Naive thymus-derived CD4-positive, alpha-beta T cell (primary cell): Measurements from ENCODE around the gene RAPGEF6. TPM values are rescaled to one million over a fixed set of nuclear protein-coding genes. Genes with fewer than 3 reads are reported as not detected.

Experiments used
- ATAC-seq: fragments of 150-1000 bp; cut with Tn5 transposase; 2 replicates; pipeline ENCODE4 v1.10.0; 2021; ENCODE audit warnings: mild to moderate bottlenecking, moderate library complexity
- CTCF ChIA-PET: fragments of 350-600 bp; sonication (Branson Sonifier 250); formaldehyde crosslinking; loops from one replicate; lab custom pipeline; 2021; ENCODE audit warnings: antibody characterized with exemption; lab: Charles Lee
- POLR2A ChIA-PET: fragments of 350-600 bp; sonication (Branson Sonifier 250); formaldehyde crosslinking; loops from one replicate; lab custom pipeline; 2021; ENCODE audit warnings: antibody characterized with exemption, inconsistent platforms; lab: Charles Lee
- DNase-seq, 9 donors: peaks; one replicate each; pipeline versions ENCODE4 v3.0.0 to v3.0.0-alpha.2; 2020 to 2022; ENCODE audit warnings: mixed read lengths in 1 of 9
- H3K27ac ChIP-seq: one replicate; pipeline ENCODE4 v1.7.0; 2013; ENCODE audit warnings: mild to moderate bottlenecking, low read depth, low read length, moderate library complexity
- H3K27me3 ChIP-seq, 2 donors: one replicate each; pipeline ENCODE4 v1.7.0; 2013; ENCODE audit warnings: low read length in 2 of 2, mild to moderate bottlenecking in 2 of 2, moderate library complexity in 2 of 2; ENCODE audit not compliant: control insufficient read depth in 2 of 2, insufficient read depth in 2 of 2
- H3K36me3 ChIP-seq, 3 experiments: 1 replicate in 2 of 3; 2 replicates in 1 of 3; pipeline ENCODE4 v1.7.0; 2013; ENCODE audit warnings: low read length in 3 of 3, mild to moderate bottlenecking in 3 of 3, moderate library complexity in 1 of 3; ENCODE audit not compliant: insufficient read depth in 3 of 3, control insufficient read depth in 2 of 3
- H3K4me1 ChIP-seq, 2 donors: one replicate each; pipeline ENCODE4 v1.7.0; 2013; ENCODE audit warnings: low read length in 2 of 2, mild to moderate bottlenecking in 2 of 2, moderate library complexity in 1 of 2; ENCODE audit not compliant: control insufficient read depth in 2 of 2, insufficient read depth in 2 of 2
- H3K4me3 ChIP-seq: 2 replicates; pipeline ENCODE4 v1.7.0; 2013; ENCODE audit warnings: mild to moderate bottlenecking, low read length
- H3K9me3 ChIP-seq, 3 experiments: 1 replicate in 2 of 3; 2 replicates in 1 of 3; pipeline ENCODE4 v1.7.0; 2013; ENCODE audit warnings: low read length in 3 of 3; ENCODE audit not compliant: control insufficient read depth in 2 of 3
- H3K27ac Mint-ChIP-seq, 9 donors: one replicate each; pipeline ENCODE4 v1.8.0; 2020 to 2022; ENCODE audit warnings: mixed read lengths in 9 of 9, mild to moderate bottlenecking in 8 of 9, moderate library complexity in 5 of 9, inconsistent platforms in 2 of 9
- H3K27me3 Mint-ChIP-seq, 5 donors: one replicate each; pipeline ENCODE4 v1.8.0; 2021 to 2022; ENCODE audit warnings: mixed read lengths in 5 of 5, mild to moderate bottlenecking in 1 of 5
- H3K36me3 Mint-ChIP-seq, 5 donors: one replicate each; pipeline ENCODE4 v1.8.0; 2020 to 2022; ENCODE audit warnings: mixed read lengths in 5 of 5, mild to moderate bottlenecking in 3 of 5, inconsistent platforms in 1 of 5
- H3K4me1 Mint-ChIP-seq, 7 donors: one replicate each; pipeline ENCODE4 v1.8.0; 2020 to 2022; ENCODE audit warnings: mixed read lengths in 7 of 7, mild to moderate bottlenecking in 3 of 7, inconsistent platforms in 1 of 7
- H3K4me3 Mint-ChIP-seq, 10 donors: one replicate each; pipeline ENCODE4 v1.8.0; 2020 to 2022; ENCODE audit warnings: mild to moderate bottlenecking in 10 of 10, mixed read lengths in 10 of 10, moderate library complexity in 6 of 10, inconsistent platforms in 2 of 10
- H3K9me3 Mint-ChIP-seq, 11 donors: one replicate each; pipeline ENCODE4 v1.8.0; 2020 to 2022; ENCODE audit warnings: mixed read lengths in 11 of 11, mild to moderate bottlenecking in 4 of 11, inconsistent platforms in 1 of 11, moderate library complexity in 1 of 11
- intact Hi-C, 2 donors: fragments of 100-400 bp; cut with micrococcal nuclease; formaldehyde crosslinking; loops; one replicate each; pipeline ENCODE4 v1.15.1; 2023
- polyA plus RNA-seq, 2 donors: library from polyadenylated mRNA; unstranded; fragments of 300-500 nt; fragmentation: Illumina TruSeq; gene quantifications; one replicate each; pipeline ENCODE4 v1.2.3, GENCODE V29; 2021
- total RNA-seq, 6 experiments: library from RNA in 5 of 6; stranded (reverse) in 5 of 6; gene quantifications; 1 replicate in 5 of 6; 2 replicates in 1 of 6; pipeline ENCODE4 v1.2.3 and lab custom pipeline; 2021 to 2026

RAPGEF6 gene
- total and polyA plus RNA-seq, 7 experiments from 2014 or later = 36.7 to 186 (median 90.8) TPM

GRCh38 chr5:131523500-131524185 lies 111.4 kb downstream of the RAPGEF6 start:
- Mint-ChIP-seq H3K27ac (peak overlapping the region in 8 of 9 donors; percentile 28 to 90 (median 71)), H3K27me3 (no peaks in the 10 kb centered on the region), H3K4me1 (peaks cover 40 to 89% (median 79%) of the 10 kb centered on the region in 7 donors), H3K4me3 (peak overlapping the region in 8 of 10 donors; percentile 7 to 61 (median 30)), H3K9me3 (peaks cover 0 to 2% (median 0%) of the 10 kb centered on the region in 11 donors), H3K36me3 (peaks cover 0 to 37% (median 28%) of the 10 kb centered on the region in 5 donors)
- Histone ChIP-seq H3K27ac (no peak overlapping the region), H3K4me3 (no peak overlapping the region), H3K27me3 (no peaks in the 10 kb centered on the region), H3K4me1 (peaks cover 9 to 42% of the 10 kb centered on the region in 2 donors), H3K9me3 (no peaks in the 10 kb centered on the region), H3K36me3 (peaks cover 0 to 19% (median 0%) of the 10 kb centered on the region in 3 experiments)
- no peak for DNase-seq
- ATAC-seq = no peak
- ChIA-PET POLR2A (interaction anchor here (0.9 to 1.8 kb wide), 5 partner anchors 9 to 23 kb away, joined by 3 to 4 read pairs (median 3); no protein-coding TSS in a partner anchor), CTCF (interaction anchor here (0.5 to 1.5 kb wide), 6 partner anchors 9 to 83 kb away, joined by 3 to 4 read pairs (median 4); no protein-coding TSS in a partner anchor)
- intact Hi-C loops = loop anchor here in 1 of 2 donors (1.0 kb wide), 1 partner anchor 10 kb away; no protein-coding TSS in a partner anchor

GRCh38 chr5:131521252-131521651 lies 113.8 kb downstream of the RAPGEF6 start:
- no peaks in the 10 kb centered on the region for H3K27me3 Mint-ChIP-seq
- no peaks in the 10 kb centered on the region for H3K9me3 ChIP-seq
- peaks cover 34 to 92% (median 82%) of the 10 kb centered on the region in 7 donors for H3K4me1 Mint-ChIP-seq
- H3K4me1 ChIP-seq = peaks cover 7 to 31% of the 10 kb centered on the region in 2 donors
- ATAC-seq = no peak
- H3K4me3 Mint-ChIP-seq = peak overlapping the region in 1 of 10 donors; percentile 61
- intact Hi-C loops = no loop called here
- H3K36me3 ChIP-seq = peaks cover 0 to 19% (median 0%) of the 10 kb centered on the region in 3 experiments
- CTCF ChIA-PET = no interaction called here
- peaks cover 0 to 34% (median 25%) of the 10 kb centered on the region in 5 donors for H3K36me3 Mint-ChIP-seq
- DNase-seq = no peak
- H3K4me3 ChIP-seq = no peak overlapping the region
- peak overlapping the region in 4 of 9 donors; percentile 2 to 87 (median 36) for H3K27ac Mint-ChIP-seq
- no peaks in the 10 kb centered on the region for H3K27me3 ChIP-seq
- H3K27ac ChIP-seq = no peak overlapping the region
- peaks cover 0 to 2% (median 0%) of the 10 kb centered on the region in 11 donors for H3K9me3 Mint-ChIP-seq
- POLR2A ChIA-PET = interaction anchor here (0.6 to 2.0 kb wide), 6 partner anchors 9 to 269 kb away, joined by 3 to 10 read pairs (median 4); no protein-coding TSS in a partner anchor

GRCh38 chr5:131515348-131515747 lies 119.7 kb downstream of the RAPGEF6 start:
- Histone ChIP-seq H3K27me3 (no peaks in the 10 kb centered on the region), H3K9me3 (no peaks in the 10 kb centered on the region), H3K27ac (peak overlapping the region; percentile 56), H3K36me3 (peaks cover 0 to 25% (median 0%) of the 10 kb centered on the region in 3 experiments), H3K4me1 (peaks cover 20 to 28% of the 10 kb centered on the region in 2 donors), H3K4me3 (peak overlapping the region; percentile 9)
- Mint-ChIP-seq H3K27me3 (no peaks in the 10 kb centered on the region), H3K4me3 (peak overlapping the region; percentile 35 to 95 (median 84)), H3K36me3 (peaks cover 0 to 45% (median 30%) of the 10 kb centered on the region in 5 donors), H3K9me3 (no peaks in the 10 kb centered on the region), H3K4me1 (peaks cover 35 to 88% (median 74%) of the 10 kb centered on the region in 7 donors), H3K27ac (peak overlapping the region; percentile 63 to 95 (median 88))
- ChIA-PET CTCF (interaction anchor here (0.7 to 2.3 kb wide), 5 partner anchors 9 to 98 kb away, joined by 3 to 10 read pairs (median 4); no protein-coding TSS in a partner anchor), POLR2A (interaction anchor here (0.7 to 1.1 kb wide), 5 partner anchors 11 to 335 kb away, joined by 3 to 5 read pairs (median 3); no protein-coding TSS in a partner anchor)
- ATAC-seq (no peak), DNase-seq (no peak)
- intact Hi-C loops = loop anchor here (1.0 to 2.0 kb wide), 7 partner anchors 17 to 548 kb away; partner anchors contain the start of gene RAPGEF6 (in 1 of the 2)

- Mint-ChIP-seq H3K36me3 (peaks cover 0 to 49% (median 32%) of the 10 kb centered on the region in 5 donors), H3K27me3 (no peaks in the 10 kb centered on the region), H3K4me1 (peaks cover 35 to 91% (median 77%) of the 10 kb centered on the region in 7 donors), H3K9me3 (no peaks in the 10 kb centered on the region), H3K4me3 (peak overlapping the region; percentile 68 to 95 (median 84)), H3K27ac (peak overlapping the region; percentile 63 to 95 (median 88))
- Histone ChIP-seq H3K27me3 (no peaks in the 10 kb centered on the region), H3K4me3 (peak overlapping the region; percentile 41), H3K27ac (peak overlapping the region; percentile 56), H3K4me1 (peaks cover 20 to 28% of the 10 kb centered on the region in 2 donors), H3K9me3 (no peaks in the 10 kb centered on the region), H3K36me3 (peaks cover 0 to 28% (median 4%) of the 10 kb centered on the region in 3 experiments)
- POLR2A ChIA-PET = interaction anchor here (0.6 to 1.1 kb wide), 6 partner anchors 10 to 121 kb away, joined by 3 read pairs; no protein-coding TSS in a partner anchor
- ATAC-seq (peak; percentile 85), DNase-seq (peak in 5 of 9 donors; percentile 24 to 50 (median 47))
- CTCF ChIA-PET = interaction anchor here (0.7 to 2.3 kb wide), 5 partner anchors 10 to 99 kb away, joined by 3 to 10 read pairs (median 4); no protein-coding TSS in a partner anchor
- intact Hi-C loops = loop anchor here (1.0 to 2.0 kb wide), 8 partner anchors 10 to 549 kb away; partner anchors contain the start of gene RAPGEF6 (in 1 of the 2)
These were observed 120.4 kb downstream of the RAPGEF6 start for GRCh38 chr5:131514316-131515283.

GRCh38 chr5:131513780-131514179 lies 121.2 kb downstream of the RAPGEF6 start:
- Histone ChIP-seq H3K27me3 (no peaks in the 10 kb centered on the region), H3K27ac (peak overlapping the region; percentile 56), H3K36me3 (peaks cover 0 to 21% (median 4%) of the 10 kb centered on the region in 3 experiments), H3K4me3 (no peak overlapping the region), H3K9me3 (no peaks in the 10 kb centered on the region), H3K4me1 (peaks cover 20 to 28% of the 10 kb centered on the region in 2 donors)
- Mint-ChIP-seq H3K27ac (peak overlapping the region in 6 of 9 donors; percentile 14 to 87 (median 78)), H3K9me3 (no peaks in the 10 kb centered on the region), H3K27me3 (no peaks in the 10 kb centered on the region), H3K36me3 (peaks cover 0 to 42% (median 29%) of the 10 kb centered on the region in 5 donors), H3K4me1 (peaks cover 34 to 84% (median 69%) of the 10 kb centered on the region in 7 donors), H3K4me3 (peak overlapping the region in 8 of 10 donors; percentile 31 to 85 (median 58))
- ATAC-seq (no peak), DNase-seq (peak in 1 of 9 donors; percentile 17)
- CTCF ChIA-PET = interaction anchor here (1.2 kb wide), 1 partner anchor 17 kb away, joined by 3 read pairs; no protein-coding TSS in a partner anchor
- intact Hi-C loops = loop anchor here in 1 of 2 donors (1.0 to 2.0 kb wide), 3 partner anchors 9 to 495 kb away; no protein-coding TSS in a partner anchor
- POLR2A ChIA-PET = interaction anchor here (0.9 kb wide), 2 partner anchors 11 to 35 kb away, joined by 3 to 6 read pairs; no protein-coding TSS in a partner anchor
